Spleen (tissue), 11 donors: Measurements from ENCODE around the gene RPL31. TPM values are rescaled to one million over a fixed set of nuclear protein-coding genes. Genes with fewer than 3 reads are reported as not detected.

Source experiments
- DNase-seq: peaks from one replicate; pipeline ENCODE4 v3.0.0-alpha.2; 2020
- H3K27ac ChIP-seq, 8 donors: fragments of 200-600 bp; sonication (generic) in 7 of 8; 1 replicate in 4 of 8; 2 replicates in 4 of 8; pipeline versions ENCODE4 v1.5.0 to v1.8.0; 2016 to 2021; ENCODE audit warnings: inconsistent platforms in 4 of 8, mild to moderate bottlenecking in 4 of 8, moderate library complexity in 1 of 8
- H3K27me3 ChIP-seq, 7 donors: fragments of 200-600 bp; sonication (generic) in 6 of 7; replicated peaks in 1 of 7; 1 replicate in 4 of 7; 2 replicates in 3 of 7; pipeline versions ENCODE4 v1.5.0 to v1.8.0; 2016 to 2021; ENCODE audit warnings: inconsistent platforms in 3 of 7, mild to moderate bottlenecking in 1 of 7
- H3K36me3 ChIP-seq, 6 donors: fragments of 200-600 bp; sonication (generic) in 5 of 6; 1 replicate in 4 of 6; 2 replicates in 2 of 6; pipeline versions ENCODE4 v1.5.0 to v1.8.0; 2016 to 2021; ENCODE audit warnings: inconsistent platforms in 2 of 6
- H3K4me1 ChIP-seq, 6 donors: fragments of 200-600 bp; sonication (generic) in 5 of 6; 1 replicate in 3 of 6; 2 replicates in 3 of 6; pipeline versions ENCODE4 v1.5.0 to v1.8.0; 2016 to 2021; ENCODE audit warnings: inconsistent platforms in 3 of 6
- H3K4me3 ChIP-seq, 8 donors: fragments of 200-600 bp; sonication (generic) in 7 of 8; 1 replicate in 4 of 8; 2 replicates in 4 of 8; pipeline versions ENCODE4 v1.5.0 to v1.8.0; 2016 to 2021; ENCODE audit warnings: inconsistent platforms in 4 of 8, mild to moderate bottlenecking in 4 of 8, moderate library complexity in 2 of 8
- H3K9me3 ChIP-seq, 8 donors: fragments of 200-600 bp; sonication (generic) in 7 of 8; 1 replicate in 4 of 8; 2 replicates in 4 of 8; pipeline versions ENCODE4 v1.5.0 to v1.8.0; 2016 to 2021; ENCODE audit warnings: inconsistent platforms in 4 of 8
- POLR2A ChIP-seq, 3 donors: fragments of 450-650 bp; IDR thresholded peaks; one replicate each; pipeline ENCODE4 v1.5.1; 2017; ENCODE audit warnings: antibody characterized with exemption in 3 of 3, mild to moderate bottlenecking in 1 of 3
- POLR2AphosphoS5 ChIP-seq, 3 donors: sonication (generic); formaldehyde crosslinking; IDR thresholded peaks; one replicate each; pipeline ENCODE4 v1.5.1; 2017; ENCODE audit warnings: antibody characterized with exemption in 3 of 3
- WGBS, 5 donors: extraction: QIAGEN DNeasy Blood & Tissue Kit in 3 of 5; methylation state at CpG; one replicate each; pipeline versions ENCODE4 v1.1.5 to v1.1.7; 2013 to 2018; 5-methylcytosine and 5-hydroxymethylcytosine counted together
- intact Hi-C: fragments of 100-400 bp; cut with DNase I; formaldehyde crosslinking; loops from one replicate; pipeline ENCODE4 v1.15.0; 2023; ENCODE audit warnings: low total_unique reads
- polyA plus RNA-seq, 3 donors: library from polyadenylated mRNA; stranded (reverse); fragments of 200-250 nt; gene quantifications; one replicate each; pipeline ENCODE4 v1.2.1, GENCODE V29; 2013
- total RNA-seq, 7 donors: library from RNA; depleted of rRNA in 3 of 7; stranded (reverse); fragments of >200 nt in 3 of 7; fragmentation: NEBNext Ultra II Directional in 4 of 7; extraction: Animal tissue kit (Norgen Biotek cat#: 25700) in 4 of 7; gene quantifications; one replicate each; pipeline versions ENCODE4 v1.1.0 to v1.2.1, GENCODE V29; 2016 to 2021
- TF ChIP-seq, protein P1 (sequence below), 11 experiments: fragments of 200-600 bp in 7 of 11; fragments of 450-650 bp in 4 of 11; sonication (generic) in 4 of 11; IDR thresholded peaks in 8 of 11; conservative IDR thresholded peaks in 3 of 11; 1 replicate in 7 of 11; 2 replicates in 4 of 11; pipeline versions ENCODE4 v1.4.0 to v1.8.0; 2016 to 2021; ENCODE audit warnings: antibody characterized with exemption in 11 of 11, inconsistent platforms in 4 of 11, mild to moderate bottlenecking in 1 of 11
- donor health status: healthy with polysubstance abuse.
- donor health status: DM: no; HTN: no; CAD: no; lungs with moderate emphysema.
- donor health status: DM: no; HTN: no; CAD: no.
- donor health status: Bipolar disorder and iron deficiency.
- donor health status: healthy.
- donor health status: DM: no; HTN: no; CAD: no.
- donor health status: DM: yes; HTN: yes; CAD: no.

Gene RPL31
- total and polyA plus RNA-seq, 10 donors, result 876 to 10,502 (median 1,250) TPM

DNA sequence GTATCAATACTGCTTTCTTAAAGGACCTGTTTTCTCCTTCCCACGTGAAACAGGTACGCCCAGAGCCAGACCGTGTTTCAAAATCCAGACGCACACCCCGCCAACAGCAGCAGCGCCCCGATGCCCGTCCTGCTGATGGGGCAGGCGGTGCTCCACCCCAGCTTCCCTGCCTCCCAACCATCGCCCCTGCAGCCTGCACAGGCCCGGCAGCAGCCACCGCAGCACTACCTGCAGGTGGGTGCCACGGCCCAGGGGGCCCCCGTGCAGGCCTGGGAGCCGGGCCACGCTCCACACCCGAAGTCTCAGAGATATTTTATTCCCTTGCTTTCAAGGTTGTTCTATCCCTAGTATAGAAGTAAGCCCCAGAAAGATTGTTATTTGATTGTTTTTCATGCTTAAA is 8.8 kb upstream of the RPL31 start:
- TF ChIP-seq, protein P1, sequence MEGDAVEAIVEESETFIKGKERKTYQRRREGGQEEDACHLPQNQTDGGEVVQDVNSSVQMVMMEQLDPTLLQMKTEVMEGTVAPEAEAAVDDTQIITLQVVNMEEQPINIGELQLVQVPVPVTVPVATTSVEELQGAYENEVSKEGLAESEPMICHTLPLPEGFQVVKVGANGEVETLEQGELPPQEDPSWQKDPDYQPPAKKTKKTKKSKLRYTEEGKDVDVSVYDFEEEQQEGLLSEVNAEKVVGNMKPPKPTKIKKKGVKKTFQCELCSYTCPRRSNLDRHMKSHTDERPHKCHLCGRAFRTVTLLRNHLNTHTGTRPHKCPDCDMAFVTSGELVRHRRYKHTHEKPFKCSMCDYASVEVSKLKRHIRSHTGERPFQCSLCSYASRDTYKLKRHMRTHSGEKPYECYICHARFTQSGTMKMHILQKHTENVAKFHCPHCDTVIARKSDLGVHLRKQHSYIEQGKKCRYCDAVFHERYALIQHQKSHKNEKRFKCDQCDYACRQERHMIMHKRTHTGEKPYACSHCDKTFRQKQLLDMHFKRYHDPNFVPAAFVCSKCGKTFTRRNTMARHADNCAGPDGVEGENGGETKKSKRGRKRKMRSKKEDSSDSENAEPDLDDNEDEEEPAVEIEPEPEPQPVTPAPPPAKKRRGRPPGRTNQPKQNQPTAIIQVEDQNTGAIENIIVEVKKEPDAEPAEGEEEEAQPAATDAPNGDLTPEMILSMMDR (IDR thresholded peaks at IDR 0.05 in 8 of 11, conservative IDR thresholded peaks at IDR 0.05 in 3 of 11), result no peak
- H3K27me3 ChIP-seq, result no peaks in the 10 kb centered on the region
- H3K9me3 ChIP-seq, result no peaks in the 10 kb centered on the region
- peaks cover 0 to 16% (median 0%) of the 10 kb centered on the region in 6 donors for H3K36me3 ChIP-seq
- 88 to 96% (median 93%) methylated on average over 15 to 17 of the region's 17 CpGs for WGBS, 5 donors
- DNase-seq, result no peak
- intact Hi-C loops, result loop anchor here (10.0 kb wide), 1 partner anchor 728 kb away; no protein-coding TSS in a partner anchor
- peaks cover 0 to 3% (median 0%) of the 10 kb centered on the region in 6 donors for H3K4me1 ChIP-seq
- no peak overlapping the region for H3K4me3 ChIP-seq
- no peak overlapping the region for H3K27ac ChIP-seq

DNA sequence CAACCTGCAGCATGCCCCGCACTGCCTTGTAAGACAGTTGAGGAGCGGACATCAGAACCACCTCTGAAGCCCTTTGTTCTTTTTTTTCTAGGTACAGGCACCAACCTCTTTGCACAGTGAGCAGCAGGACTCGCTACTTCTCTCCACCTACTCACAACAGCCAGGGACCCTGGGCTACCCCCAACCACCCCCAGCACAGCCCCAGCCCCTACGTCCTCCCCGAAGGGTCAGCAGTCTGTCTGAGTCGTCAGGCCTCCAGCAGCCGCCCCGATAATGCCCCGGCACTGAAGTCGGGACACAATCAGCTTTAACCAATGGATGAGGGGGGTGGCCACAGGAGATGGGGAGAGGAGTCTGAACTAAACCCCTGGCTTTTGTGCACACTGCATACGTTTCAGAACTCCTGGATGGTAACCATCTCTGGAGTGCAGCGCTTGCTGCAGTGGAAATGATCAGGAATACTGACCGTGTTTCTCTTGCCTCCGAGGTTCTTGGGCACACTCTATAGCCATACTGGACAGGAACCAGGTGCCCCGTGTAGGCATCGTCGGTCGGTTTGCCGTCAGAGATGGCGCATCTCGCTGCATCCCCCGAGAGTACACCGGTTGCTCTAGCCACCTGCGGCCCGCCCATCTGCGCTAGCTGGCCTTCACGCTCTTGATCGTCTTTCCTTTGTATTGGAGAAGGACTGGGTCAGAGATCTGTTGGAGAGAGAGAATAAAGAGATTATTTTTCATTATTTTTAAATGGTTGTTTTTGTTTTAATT is 6.6 kb upstream of the RPL31 start:
- intact Hi-C loops, result loop anchor here (10.0 kb wide), 1 partner anchor 731 kb away; no protein-coding TSS in a partner anchor
- H3K36me3 ChIP-seq, result peaks cover 0 to 16% (median 0%) of the 10 kb centered on the region in 6 donors
- H3K9me3 ChIP-seq, result no peaks in the 10 kb centered on the region
- 89 to 96% (median 94%) methylated on average over 28 of the region's 28 CpGs for WGBS, 5 donors
- no peak overlapping the region for H3K27ac ChIP-seq
- no peak overlapping the region for H3K4me3 ChIP-seq
- no peak for TF ChIP-seq POLR2A (IDR thresholded peaks at IDR 0.05)
- TF ChIP-seq, protein P1 (IDR thresholded peaks at IDR 0.05 in 8 of 11, conservative IDR thresholded peaks at IDR 0.05 in 3 of 11), result no peak
- TF ChIP-seq POLR2AphosphoS5 (IDR thresholded peaks at IDR 0.05), result no peak
- no peaks in the 10 kb centered on the region for H3K27me3 ChIP-seq
- no peak for DNase-seq
- peaks cover 0 to 3% (median 0%) of the 10 kb centered on the region in 6 donors for H3K4me1 ChIP-seq

GRCh38 chr2:100997509-100998234 is 4.4 kb upstream of the RPL31 start:
- H3K27me3 ChIP-seq, result no peaks in the 10 kb centered on the region
- peaks cover 0 to 9% (median 5%) of the 10 kb centered on the region in 6 donors for H3K4me1 ChIP-seq
- H3K4me3 ChIP-seq, result no peak overlapping the region
- 90 to 96% (median 92%) methylated on average over 5 of the region's 5 CpGs for WGBS, 5 donors
- TF ChIP-seq POLR2AphosphoS5 (IDR thresholded peaks at IDR 0.05) (no peak), POLR2A (IDR thresholded peaks at IDR 0.05) (no peak)
- TF ChIP-seq, protein P1 (IDR thresholded peaks at IDR 0.05 in 8 of 11, conservative IDR thresholded peaks at IDR 0.05 in 3 of 11), result no peak
- H3K36me3 ChIP-seq, result peaks cover 0 to 16% (median 0%) of the 10 kb centered on the region in 6 donors
- no peak overlapping the region for H3K27ac ChIP-seq
- intact Hi-C loops, result loop anchor here (10.0 kb wide), 1 partner anchor 733 kb away; no protein-coding TSS in a partner anchor
- H3K9me3 ChIP-seq, result no peaks in the 10 kb centered on the region
- no peak for DNase-seq

GRCh38 chr2:100998235-100998573 is 3.9 kb upstream of the RPL31 start:
- H3K4me1 ChIP-seq, result peaks cover 3 to 14% (median 10%) of the 10 kb centered on the region in 6 donors
- peaks cover 0 to 14% (median under 1%) of the 10 kb centered on the region in 6 donors for H3K36me3 ChIP-seq
- H3K4me3 ChIP-seq, result no peak overlapping the region
- no peak overlapping the region for H3K27ac ChIP-seq
- intact Hi-C loops, result loop anchor here (10.0 kb wide), 1 partner anchor 733 kb away; no protein-coding TSS in a partner anchor
- no peaks in the 10 kb centered on the region for H3K27me3 ChIP-seq
- no peak for DNase-seq
- no peaks in the 10 kb centered on the region for H3K9me3 ChIP-seq
- WGBS, 5 donors, result 83 to 92% (median 85%) methylated on average over 6 of the region's 6 CpGs
- TF ChIP-seq, protein P1 (IDR thresholded peaks at IDR 0.05 in 8 of 11, conservative IDR thresholded peaks at IDR 0.05 in 3 of 11), result no peak
- no peak for TF ChIP-seq POLR2A (IDR thresholded peaks at IDR 0.05)
- TF ChIP-seq POLR2AphosphoS5 (IDR thresholded peaks at IDR 0.05), result no peak
